GM12891 (cell line): Measurements from ENCODE around the gene DNAJC4. TPM values are rescaled to one million over a fixed set of nuclear protein-coding genes. Genes with fewer than 3 reads are reported as not detected.
A peak's percentile ranks its signal among the peaks of the same experiment; 100 is the strongest.

Experiments used
- DNase-seq: peaks from one replicate; pipeline ENCODE4 v3.0.0; 2011; ENCODE audit warnings: low spot score; ENCODE audit not compliant: insufficient read length
- FAIRE-seq: peaks from 2 replicates; lab custom pipeline; 2011; peaks lifted over from hg19 to GRCh38; lab: Jason Lieb, UNC
- PAX5 ChIP-seq: IDR thresholded peaks from 2 replicates; pipeline ENCODE4 v1.6.1; 2011; ENCODE audit warnings: low read length, moderate library complexity, mild to moderate bottlenecking; ENCODE audit not compliant: insufficient read depth, severe bottlenecking
- POLR2A ChIP-seq: IDR thresholded peaks from 2 replicates; pipeline ENCODE4 v1.6.1; 2011; ENCODE audit warnings: low read depth, low read length, control low read depth
- POLR2AphosphoS5 ChIP-seq: IDR thresholded peaks from 2 replicates; pipeline ENCODE4 v1.6.1; 2011; ENCODE audit warnings: low read depth, low read length, control low read depth
- POU2F2 ChIP-seq: IDR thresholded peaks from 2 replicates; pipeline ENCODE4 v1.6.1; 2011; ENCODE audit warnings: low read depth, mild to moderate bottlenecking, control low read depth, low read length, moderate library complexity
- SPI1 ChIP-seq: IDR thresholded peaks from 2 replicates; pipeline ENCODE4 v1.6.1; 2011; ENCODE audit warnings: low read depth, low read length, control low read depth
- TAF1 ChIP-seq: IDR thresholded peaks from 2 replicates; pipeline ENCODE4 v1.6.1; 2011; ENCODE audit warnings: low read depth, low read length, control low read depth
- polyA plus RNA-seq: library from polyadenylated mRNA; unstranded; fragments of >200 nt; gene quantifications from one replicate; pipeline ENCODE4 v1.2.1, GENCODE V29; 2012; ENCODE audit warnings: low read depth, missing spikeins, inconsistent platforms; ENCODE audit not compliant: missing spikeins

The DNAJC4 gene, protein sequence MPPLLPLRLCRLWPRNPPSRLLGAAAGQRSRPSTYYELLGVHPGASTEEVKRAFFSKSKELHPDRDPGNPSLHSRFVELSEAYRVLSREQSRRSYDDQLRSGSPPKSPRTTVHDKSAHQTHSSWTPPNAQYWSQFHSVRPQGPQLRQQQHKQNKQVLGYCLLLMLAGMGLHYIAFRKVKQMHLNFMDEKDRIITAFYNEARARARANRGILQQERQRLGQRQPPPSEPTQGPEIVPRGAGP
- 50.3 TPM for polyA plus RNA-seq

DNA sequence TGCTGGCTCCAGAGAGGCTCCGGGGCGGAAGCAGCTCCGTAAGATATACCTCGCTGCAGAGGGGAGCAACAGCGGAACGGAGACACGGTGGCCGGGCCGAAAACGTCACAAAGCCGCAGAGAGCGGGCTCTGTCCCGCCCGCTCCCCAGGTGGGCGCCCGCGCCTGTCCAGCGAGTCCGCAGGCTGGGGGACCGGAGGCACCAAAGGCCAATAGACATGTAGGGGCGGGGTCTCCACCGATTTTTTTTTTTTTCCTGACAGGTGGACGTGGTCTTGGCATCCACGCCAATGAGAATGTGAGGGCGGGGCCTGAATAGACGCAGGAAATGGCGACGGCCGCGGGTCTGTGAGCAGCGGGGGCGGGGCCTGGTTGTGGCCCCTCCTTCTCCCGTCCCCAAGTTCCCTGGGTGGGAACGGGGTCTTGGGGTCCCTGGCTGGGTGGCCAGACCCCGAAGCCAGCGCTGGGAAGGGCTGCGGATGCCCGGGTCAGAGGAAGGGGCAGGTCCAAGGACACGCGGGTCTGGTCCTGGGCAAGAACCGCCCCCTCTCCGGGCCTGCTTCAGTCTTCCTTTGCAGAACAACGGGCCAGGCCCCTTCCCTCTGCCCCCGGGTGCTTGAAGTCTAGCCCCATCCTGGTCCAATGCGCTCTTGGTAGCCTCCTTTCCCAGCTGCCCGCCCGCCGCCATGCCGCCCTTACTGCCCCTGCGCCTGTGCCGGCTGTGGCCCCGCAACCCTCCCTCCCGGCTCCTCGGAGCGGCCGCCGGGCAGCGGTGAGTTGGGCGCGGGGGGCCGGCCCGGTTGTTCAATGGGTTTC is at the start of gene DNAJC4:
Gene DNAJC4, plus strand, starts transcription at position 378 of the 814 bp plus-strand sequence. Its CDS starts 307 bp downstream, at position 685.
- TF ChIP-seq SPI1 (0 out of 2 replicates have a peak, but pooled peaks have one; percentile 9), POU2F2 (no peak), POLR2AphosphoS5 (peak; percentile 49; the same call in 1 of the 2 replicates), PAX5 (no peak), POLR2A (peak; percentile 60; the same call in 1 of the 2 replicates), TAF1 (0 out of 2 replicates have a peak, but pooled peaks have one; percentile 5)
- DNase-seq (peak; percentile 84), FAIRE-seq (peak; percentile 93)

DNA sequence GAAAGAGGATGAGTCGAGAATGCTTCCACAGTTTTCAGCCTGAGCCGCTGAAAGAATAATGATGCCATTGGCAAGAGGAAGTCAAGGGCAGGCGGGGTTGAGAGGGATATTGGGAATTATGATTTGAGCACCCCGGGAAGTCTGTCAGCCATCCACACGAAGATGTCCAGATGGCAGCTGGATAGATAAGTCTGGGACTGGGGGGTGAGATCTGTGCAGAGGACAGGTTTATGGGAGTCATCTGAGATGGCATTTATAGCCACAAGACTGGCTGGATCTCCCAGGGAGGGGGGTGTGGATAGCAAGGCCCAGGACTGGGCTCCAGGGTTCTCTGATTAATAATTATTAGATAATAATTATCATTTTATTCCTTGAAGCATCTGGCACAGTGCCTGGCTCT is 49.5 kb upstream of the DNAJC4 start:
- FAIRE-seq: no peak
- TF ChIP-seq TAF1: no peak
- no peak for TF ChIP-seq POLR2AphosphoS5
- no peak for TF ChIP-seq POLR2A
- no peak for TF ChIP-seq POU2F2
- no peak for TF ChIP-seq PAX5
- no peak for TF ChIP-seq SPI1

DNA sequence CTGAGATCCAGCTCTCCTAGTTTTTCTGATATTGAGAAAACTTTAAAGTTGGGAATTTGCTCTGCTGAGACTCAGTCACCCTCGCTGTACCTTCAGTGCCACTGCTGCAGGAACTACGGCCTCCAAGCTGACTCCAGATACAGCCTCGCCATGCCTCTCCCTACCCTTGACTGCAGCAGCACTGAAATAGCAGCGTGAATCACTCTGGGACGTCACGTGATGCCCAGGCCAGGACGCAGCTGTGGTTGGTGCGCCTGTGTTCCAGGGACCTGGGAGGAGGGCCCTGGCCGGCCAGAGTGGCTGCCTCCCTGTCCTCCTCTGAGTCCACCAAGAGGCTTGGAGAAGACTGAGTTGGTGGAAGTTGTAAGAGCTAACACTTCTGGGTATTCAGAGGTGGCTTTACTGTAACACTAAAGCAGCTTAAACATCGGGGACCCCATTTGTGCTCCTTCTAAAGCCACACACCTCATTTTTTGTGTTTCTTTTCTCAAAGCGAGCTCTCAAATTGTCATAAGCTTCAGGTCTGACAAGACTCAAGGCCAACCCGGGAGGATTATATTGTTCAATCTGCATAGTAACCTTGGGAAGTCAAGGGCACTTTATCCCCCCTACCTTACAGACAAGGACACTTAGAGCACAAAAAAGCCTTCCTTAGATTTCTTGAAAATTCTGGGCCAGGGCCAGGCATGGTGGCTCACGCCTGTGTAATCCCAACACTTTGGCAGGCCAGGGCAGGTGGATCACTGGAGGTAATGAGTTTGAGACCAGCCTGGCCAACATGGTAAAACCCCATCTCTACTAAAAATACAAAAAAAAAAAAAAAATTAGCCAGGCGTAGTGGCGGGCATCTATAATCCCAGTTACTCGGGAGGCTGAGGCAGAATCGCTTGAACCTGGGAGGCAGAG is 48.6 kb upstream of the DNAJC4 start:
- peak; percentile 42 for DNase-seq
- TF ChIP-seq POLR2A (peak; percentile 53; the same call in 1 of the 2 replicates), TAF1 (0 out of 2 replicates have a peak, but pooled peaks have one; percentile 13), SPI1 (no peak), PAX5 (no peak), POLR2AphosphoS5 (no peak), POU2F2 (0 out of 2 replicates have a peak, but pooled peaks have one; percentile 16)

More for the DNA sequence above, 49.5 kb upstream of the DNAJC4 start:
- no peak for DNase-seq

DNA sequence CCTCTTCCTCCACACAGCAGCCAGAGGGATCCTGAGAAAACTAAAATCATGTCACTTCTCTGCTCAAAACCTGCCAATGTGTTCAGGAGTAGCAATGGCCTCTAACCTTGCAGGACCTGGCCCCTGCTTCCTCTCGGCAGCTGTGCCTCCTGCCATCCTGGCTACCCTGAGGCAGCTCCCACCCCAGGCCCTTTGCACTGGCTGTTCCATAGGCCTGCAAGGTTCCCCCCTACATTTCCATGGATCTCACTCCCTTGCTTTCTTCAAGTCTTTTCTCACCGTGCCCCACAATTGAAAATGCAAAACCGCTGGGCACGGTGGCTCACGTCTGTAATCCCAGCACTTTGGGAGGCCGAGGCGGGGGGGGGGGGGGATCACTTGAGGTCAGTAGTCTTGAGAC is 46.5 kb upstream of the DNAJC4 start:
- TF ChIP-seq POU2F2 (no peak), PAX5 (no peak), POLR2A (no peak), SPI1 (no peak), POLR2AphosphoS5 (no peak), TAF1 (no peak)
- DNase-seq (no peak), FAIRE-seq (no peak)

More for the DNA sequence above, 48.6 kb upstream of the DNAJC4 start:
- peak; percentile 96 for FAIRE-seq

DNA sequence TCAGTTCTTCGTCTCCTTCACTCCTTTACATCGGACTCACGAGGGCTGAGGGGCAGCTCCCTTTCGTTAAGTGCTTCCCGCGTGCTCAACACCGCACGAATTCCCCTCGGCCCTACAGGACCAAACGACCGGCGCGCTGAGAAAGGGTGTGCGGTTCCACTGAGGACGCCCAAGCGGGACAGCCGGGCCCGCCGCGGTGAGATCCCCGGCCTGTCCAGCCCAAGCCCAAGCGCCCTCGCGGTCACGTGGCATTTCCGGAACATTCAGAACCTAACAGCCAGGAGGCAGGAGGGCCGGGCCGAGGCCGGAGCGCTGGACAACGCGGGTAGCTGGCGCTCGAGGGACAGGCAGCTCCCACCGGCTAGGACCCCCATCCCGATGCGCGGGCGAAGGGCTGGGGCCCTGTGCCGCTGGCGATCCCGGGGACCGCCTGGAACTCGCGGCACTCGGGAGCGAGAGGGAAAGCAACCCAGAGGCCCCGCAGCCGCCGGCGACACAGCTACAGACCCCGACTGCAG is 45.1 kb upstream of the DNAJC4 start:
- TF ChIP-seq POLR2AphosphoS5 (peak; percentile 94), POLR2A (peak; percentile 91), SPI1 (no peak), POU2F2 (peak; percentile 78; the same call in 1 of the 2 replicates), PAX5 (no peak), TAF1 (peak; percentile 95)
- peak; percentile 39 for DNase-seq

DNA sequence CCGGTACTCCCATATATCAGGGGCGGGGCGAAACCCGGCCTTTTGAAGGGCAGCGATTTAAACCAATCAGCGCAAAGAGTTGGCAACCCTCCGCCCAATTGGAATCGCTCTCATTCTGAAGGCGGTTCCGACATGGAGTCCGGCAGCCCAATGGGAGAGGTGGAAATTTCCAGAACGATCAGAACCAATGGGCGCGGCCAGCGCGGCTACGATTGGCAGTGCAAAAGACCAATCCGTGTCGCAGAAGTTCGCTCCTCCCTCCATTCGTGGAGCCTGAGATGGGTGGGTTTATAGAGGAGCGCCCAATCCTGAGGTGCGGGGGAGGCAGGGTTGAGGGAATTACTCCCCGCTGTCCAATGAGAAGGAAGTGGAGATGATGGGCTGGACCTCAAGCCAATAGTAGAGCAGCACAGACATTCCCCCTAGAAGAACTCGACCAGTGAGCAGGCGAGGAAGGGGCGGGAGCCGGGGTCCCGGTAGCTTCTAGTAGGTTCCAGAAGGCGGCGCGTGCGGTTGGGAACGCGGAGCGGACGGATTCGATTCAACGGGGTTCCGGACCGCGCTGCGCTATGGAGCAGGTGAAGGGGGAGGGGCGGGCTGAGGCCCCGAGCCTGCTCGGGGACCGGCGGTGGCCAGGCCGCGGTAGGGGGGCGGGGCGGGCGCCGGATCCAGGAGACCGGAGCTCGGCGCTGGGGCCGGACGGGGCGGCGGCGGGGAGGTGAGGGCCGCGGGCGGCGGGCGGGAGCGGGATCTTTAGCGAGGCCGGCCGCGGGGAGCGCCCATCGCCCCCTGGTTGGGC is 44.5 kb upstream of the DNAJC4 start, which contains the start of gene STIP1:
Gene STIP1, plus strand, starts transcription at position 479 of the 799 bp plus-strand sequence. Its CDS starts 91 bp downstream, at position 570.
- TF ChIP-seq TAF1 (peak; percentile 93), PAX5 (no peak)
- peak; percentile 95 for DNase-seq
- peak; percentile 94 for FAIRE-seq

More for the DNA sequence above, 45.1 kb upstream of the DNAJC4 start:
- no peak for FAIRE-seq

DNA sequence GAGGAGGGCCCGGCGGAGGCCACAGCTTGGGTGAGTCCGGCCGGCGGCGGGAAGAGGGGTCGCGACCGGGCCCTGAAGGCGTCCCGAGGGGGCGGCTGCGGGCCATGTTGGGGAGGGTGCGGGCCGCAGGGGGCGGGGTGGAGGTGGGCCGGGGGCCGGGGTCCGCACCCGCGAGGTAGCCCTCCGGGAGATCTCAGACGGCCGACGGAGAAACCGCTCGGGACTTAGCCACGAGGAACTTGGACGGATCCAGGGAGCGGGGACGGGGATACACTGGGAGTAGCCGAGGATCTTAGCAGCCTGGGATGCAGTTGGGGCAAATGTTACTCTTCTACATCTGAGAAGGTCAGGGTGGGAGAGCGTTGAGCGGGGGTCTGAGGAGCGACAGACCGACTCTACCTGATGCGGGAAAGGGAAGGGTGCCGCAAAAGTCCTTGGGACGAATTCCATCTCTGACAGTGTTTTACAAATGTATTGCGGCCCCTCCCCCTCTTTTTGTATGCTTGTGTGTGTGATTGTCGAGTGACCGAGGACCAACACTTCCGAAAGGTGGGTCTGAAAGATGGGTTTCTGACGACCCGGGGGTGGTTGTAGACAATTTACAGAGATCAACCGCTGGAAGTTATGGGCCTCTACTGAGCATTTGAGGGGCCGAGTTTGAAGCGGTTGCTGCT is 43.7 kb upstream of the DNAJC4 start:
- no peak for TF ChIP-seq POLR2A
- TF ChIP-seq TAF1: no peak
- TF ChIP-seq POU2F2: no peak
- TF ChIP-seq SPI1: no peak
- TF ChIP-seq POLR2AphosphoS5: no peak
- no peak for TF ChIP-seq PAX5
- no peak for FAIRE-seq

DNA sequence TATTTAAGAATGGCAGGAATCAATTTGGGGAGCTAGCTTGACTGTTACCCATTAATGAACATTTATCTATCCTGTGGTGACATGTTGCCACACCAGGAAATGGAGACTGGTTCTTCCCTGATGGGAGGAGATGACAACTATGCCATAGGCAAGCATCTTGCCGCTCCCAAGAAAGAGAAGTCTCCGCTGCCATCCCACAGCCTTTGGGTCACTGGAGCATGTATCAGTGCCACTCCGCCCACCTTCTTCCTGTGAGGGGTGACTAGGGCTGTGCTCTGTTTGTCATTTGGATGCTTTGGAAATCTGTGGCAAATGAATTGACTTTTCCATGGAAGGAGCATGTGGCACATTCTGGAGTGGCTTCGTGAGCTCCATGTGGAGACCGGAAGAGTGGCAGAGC is 37.9 kb upstream of the DNAJC4 start:
- TF ChIP-seq PAX5 (no peak), POLR2AphosphoS5 (no peak), TAF1 (no peak), POU2F2 (no peak), SPI1 (no peak), POLR2A (no peak)
- DNase-seq (no peak), FAIRE-seq (no peak)

More for the DNA sequence above, 43.7 kb upstream of the DNAJC4 start:
- no peak for DNase-seq
